Coronary artery (tissue), 2 donors: ENCODE results near the gene CRTC3.

ENCODE experiments used
- DNase-seq: peaks from one replicate; pipeline ENCODE4 v3.0.0-alpha.2; 2017; ENCODE audit warnings: low spot score
- H3K27ac ChIP-seq, 2 donors: fragments of 200-600 bp; sonication (generic); one replicate each; pipeline ENCODE4 v1.5.1; 2016 to 2019
- H3K4me3 ChIP-seq: fragments of 200-600 bp; sonication (generic); 2 replicates; pipeline ENCODE4 v1.5.1; 2016; ENCODE audit warnings: mild to moderate bottlenecking, moderate library complexity
- TF ChIP-seq, protein P1 (sequence below): fragments of 200-600 bp; sonication (generic); IDR thresholded peaks from one replicate; pipeline ENCODE4 v1.5.1; 2019; ENCODE audit warnings: antibody characterized with exemption

Gene CRTC3

GRCh38 chr15:90489514-90489913, 40.2 kb upstream of the CRTC3 start:
- no peak overlapping the region for H3K27ac ChIP-seq
- no peak for DNase-seq
- no peak overlapping the region for H3K4me3 ChIP-seq
- TF ChIP-seq, protein P1, sequence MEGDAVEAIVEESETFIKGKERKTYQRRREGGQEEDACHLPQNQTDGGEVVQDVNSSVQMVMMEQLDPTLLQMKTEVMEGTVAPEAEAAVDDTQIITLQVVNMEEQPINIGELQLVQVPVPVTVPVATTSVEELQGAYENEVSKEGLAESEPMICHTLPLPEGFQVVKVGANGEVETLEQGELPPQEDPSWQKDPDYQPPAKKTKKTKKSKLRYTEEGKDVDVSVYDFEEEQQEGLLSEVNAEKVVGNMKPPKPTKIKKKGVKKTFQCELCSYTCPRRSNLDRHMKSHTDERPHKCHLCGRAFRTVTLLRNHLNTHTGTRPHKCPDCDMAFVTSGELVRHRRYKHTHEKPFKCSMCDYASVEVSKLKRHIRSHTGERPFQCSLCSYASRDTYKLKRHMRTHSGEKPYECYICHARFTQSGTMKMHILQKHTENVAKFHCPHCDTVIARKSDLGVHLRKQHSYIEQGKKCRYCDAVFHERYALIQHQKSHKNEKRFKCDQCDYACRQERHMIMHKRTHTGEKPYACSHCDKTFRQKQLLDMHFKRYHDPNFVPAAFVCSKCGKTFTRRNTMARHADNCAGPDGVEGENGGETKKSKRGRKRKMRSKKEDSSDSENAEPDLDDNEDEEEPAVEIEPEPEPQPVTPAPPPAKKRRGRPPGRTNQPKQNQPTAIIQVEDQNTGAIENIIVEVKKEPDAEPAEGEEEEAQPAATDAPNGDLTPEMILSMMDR = no peak

DNA sequence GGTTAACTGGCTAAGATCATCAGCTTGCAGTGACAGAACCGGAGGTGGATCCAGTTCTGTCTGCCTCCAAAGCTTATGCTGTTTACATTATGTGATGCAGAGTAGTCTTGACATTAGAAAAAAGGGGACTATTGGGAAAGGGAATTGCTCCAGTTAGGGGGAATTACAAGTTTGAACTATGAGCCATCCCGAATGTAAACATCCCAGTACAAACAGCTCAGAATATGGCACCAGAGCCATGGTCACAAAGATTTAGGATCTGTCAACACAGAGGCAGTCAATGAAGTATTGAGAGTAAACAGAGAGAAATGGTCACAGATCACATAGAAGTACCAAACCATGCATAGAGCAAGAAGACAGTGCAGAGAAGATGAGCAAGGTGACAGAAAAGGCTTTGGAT, 39.8 kb upstream of the CRTC3 start:
- TF ChIP-seq, protein P1 = no peak
- H3K27ac ChIP-seq = no peak overlapping the region

DNA sequence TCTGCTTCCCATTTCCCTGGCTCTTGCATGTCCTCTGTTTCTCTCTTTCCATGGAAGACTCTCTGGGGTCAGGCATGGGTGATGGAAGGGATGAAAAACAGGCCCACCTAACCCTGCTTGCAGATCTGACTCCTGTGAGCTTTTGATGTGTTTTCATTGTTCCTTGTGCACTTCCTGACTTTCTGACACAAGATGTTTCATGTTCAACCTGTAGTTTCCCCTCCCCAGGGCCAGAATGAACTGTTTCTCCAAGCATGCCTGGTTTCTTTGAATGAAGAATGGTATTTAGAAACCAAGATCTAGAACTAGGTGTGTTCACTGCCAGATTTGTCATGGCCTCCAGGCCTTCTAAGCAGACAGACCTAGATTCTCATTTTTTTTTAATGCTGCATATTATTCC, 36.1 kb upstream of the CRTC3 start:
- TF ChIP-seq, protein P1 = no peak
- no peak overlapping the region for H3K27ac ChIP-seq
- H3K4me3 ChIP-seq = no peak overlapping the region
- DNase-seq = no peak

More for the DNA sequence above, 39.8 kb upstream of the CRTC3 start:
- DNase-seq = no peak
- H3K4me3 ChIP-seq = no peak overlapping the region

DNA sequence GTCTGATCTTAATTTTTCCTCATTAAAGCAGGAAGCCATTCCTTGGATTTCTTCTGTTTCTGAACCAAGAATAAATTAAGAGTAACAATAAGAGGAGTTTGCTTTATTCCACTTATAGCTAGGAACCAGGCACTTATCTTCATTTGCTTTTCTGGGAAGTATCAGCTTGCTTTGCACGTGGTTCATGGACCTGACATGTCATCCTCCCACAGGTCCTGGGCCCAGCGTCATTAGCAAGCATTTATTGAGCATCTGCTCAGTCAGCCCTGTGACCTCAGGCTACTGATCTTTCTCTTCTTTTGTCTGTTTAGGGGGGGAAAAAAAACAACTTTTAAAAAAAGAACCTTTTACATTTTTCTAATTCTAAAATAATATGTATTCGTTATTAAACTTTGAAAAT, 34.7 kb upstream of the CRTC3 start:
- H3K27ac ChIP-seq = no peak overlapping the region
- H3K4me3 ChIP-seq = no peak overlapping the region
- TF ChIP-seq, protein P1 = no peak
- DNase-seq = no peak

GRCh38 chr15:90496791-90497190, 32.9 kb upstream of the CRTC3 start:
- TF ChIP-seq, protein P1 = no peak
- H3K27ac ChIP-seq = no peak overlapping the region
- H3K4me3 ChIP-seq = no peak overlapping the region
- DNase-seq = no peak

DNA sequence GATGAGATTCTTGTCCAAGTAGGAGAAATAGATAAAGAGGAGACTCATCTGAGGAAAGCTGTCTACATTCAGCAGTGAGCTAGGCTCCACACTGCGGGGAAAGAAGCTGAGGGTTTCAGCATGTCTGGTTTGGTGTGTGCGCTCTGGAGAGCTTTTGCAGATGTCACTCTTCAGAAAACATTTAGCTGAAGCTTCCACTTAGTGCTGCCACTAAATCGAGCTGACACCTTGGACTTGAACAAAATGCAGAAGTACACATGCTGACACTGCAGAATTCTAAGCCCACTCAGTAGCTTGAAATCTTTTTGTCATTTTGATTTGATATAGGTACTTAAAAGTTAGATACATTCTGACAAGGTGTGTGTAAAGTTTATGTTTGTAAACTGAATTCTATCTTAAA, 32.3 kb upstream of the CRTC3 start:
- Histone ChIP-seq H3K4me3 (no peak overlapping the region), H3K27ac (no peak overlapping the region)
- DNase-seq = no peak
- TF ChIP-seq, protein P1 = no peak

GRCh38 chr15:90497912-90498311, 31.8 kb upstream of the CRTC3 start:
- H3K27ac ChIP-seq = no peak overlapping the region

More at GRCh38 chr15:90497912-90498311, 31.8 kb upstream of the CRTC3 start:
- no peak for DNase-seq
- TF ChIP-seq, protein P1 = no peak
- no peak overlapping the region for H3K4me3 ChIP-seq
